Breast epithelium (tissue), 3 donors: ENCODE data around the gene KCNK4.

ENCODE experiments used
- CTCF ChIP-seq, 3 donors: fragments of 450-650 bp; IDR thresholded peaks; one replicate each; pipeline ENCODE4 v1.5.1; 2016 to 2017; ENCODE audit warnings: antibody characterized with exemption in 3 of 3, mild to moderate bottlenecking in 3 of 3, moderate library complexity in 3 of 3
- POLR2A ChIP-seq: fragments of 450-650 bp; IDR thresholded peaks from one replicate; pipeline ENCODE4 v1.6.1; 2016; ENCODE audit warnings: antibody characterized with exemption, mild to moderate bottlenecking, moderate library complexity

GRCh38 chr11:64296830-64297698 is 6.0 kb downstream of the KCNK4 start:
- TF ChIP-seq CTCF (IDR thresholded peaks at IDR 0.05) (no peak), POLR2A (no peak)
